ENCODE measurements around the gene TSTD1.
"Not testable (repeated sequence)": the region's sequence is repeated elsewhere in the genome, so short reads cannot be mapped to it uniquely, and the experiment has no call there.

Gene TSTD1

DNA sequence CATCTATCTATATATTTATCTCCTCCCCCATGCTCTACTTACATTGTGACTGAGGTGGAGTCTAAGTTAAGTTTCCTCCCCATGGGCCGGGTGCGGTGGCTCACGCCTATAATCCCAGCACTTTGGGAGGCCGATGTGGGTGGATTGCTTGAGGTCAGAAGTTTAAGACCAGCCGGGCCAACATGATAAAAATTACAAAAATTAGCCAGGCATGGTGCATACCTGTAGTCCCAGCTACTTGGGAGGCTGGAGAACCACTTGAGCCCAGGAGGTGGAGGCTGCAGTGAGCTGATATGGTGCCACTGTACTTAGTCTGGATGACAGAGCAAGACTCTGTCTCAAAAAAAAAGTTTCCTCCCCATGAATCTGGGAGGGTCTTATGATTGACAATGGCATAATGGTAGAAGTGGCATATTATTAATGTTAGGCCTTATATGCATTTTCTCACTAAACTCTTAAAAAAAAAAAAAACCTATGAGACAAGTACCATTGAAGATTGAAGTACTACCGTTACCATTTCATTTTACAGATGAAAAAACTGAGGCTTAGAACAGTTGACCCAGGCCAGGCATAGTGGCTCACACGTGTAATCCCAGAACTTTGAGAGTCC is 29.1 kb downstream of the TSTD1 start:
- DNase-seq (ENCODE audit: low read depth in 2 of 2, low spot score in 1 of 2), result no peak

DNA sequence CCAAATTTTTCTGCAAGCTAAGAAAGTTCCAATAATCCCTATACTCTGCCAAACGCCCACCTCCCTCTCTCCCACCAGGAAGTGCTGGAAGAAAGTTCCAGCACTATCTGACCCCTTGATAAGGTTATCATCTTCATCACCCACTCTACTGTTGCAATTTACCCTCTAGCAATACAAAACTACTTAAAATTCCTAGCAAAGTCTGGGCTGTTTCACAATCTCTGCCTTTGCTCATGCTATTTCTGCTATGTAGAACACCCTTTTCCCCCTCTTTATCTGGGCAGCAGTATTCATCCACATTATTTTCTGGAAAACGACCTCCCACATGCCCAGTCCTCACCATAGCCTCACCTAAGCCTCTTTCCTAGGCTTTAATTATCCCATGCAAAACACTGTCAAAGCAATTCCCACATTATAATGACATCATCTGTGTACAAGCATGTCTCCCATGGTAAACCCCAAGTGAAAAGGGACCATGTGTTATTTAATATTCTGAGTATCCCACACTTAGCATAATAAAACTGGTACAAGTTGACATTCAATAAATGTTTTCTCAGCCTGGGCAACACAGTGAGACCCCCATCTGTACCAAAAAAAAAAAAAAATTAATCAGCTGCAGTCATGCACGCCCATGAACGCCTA is 29.8 kb downstream of the TSTD1 start:
- no peak for DNase-seq (ENCODE audit: low read depth in 2 of 2, low spot score in 1 of 2)

DNA sequence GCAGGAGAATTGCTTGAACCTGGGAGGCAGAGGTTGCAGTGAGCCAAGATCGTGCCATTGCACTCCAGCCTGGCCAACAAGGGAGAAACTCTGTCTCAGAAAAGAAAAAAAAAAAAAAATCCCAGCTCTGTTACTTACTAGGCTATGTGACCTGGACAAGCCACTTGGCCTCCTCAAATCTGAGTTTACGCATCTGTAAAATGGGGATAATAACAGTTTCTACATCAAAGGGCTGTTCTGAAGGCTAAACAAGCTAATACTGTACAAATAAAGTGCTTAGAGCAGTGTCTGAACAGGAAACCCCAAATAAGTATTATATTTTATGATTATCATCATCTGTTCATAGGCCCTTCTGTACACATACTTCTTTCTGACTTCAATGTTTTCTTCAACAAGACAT is 31.4 kb downstream of the TSTD1 start:
- no peak for DNase-seq (ENCODE audit: low read depth in 2 of 2, low spot score in 1 of 2)

DNA sequence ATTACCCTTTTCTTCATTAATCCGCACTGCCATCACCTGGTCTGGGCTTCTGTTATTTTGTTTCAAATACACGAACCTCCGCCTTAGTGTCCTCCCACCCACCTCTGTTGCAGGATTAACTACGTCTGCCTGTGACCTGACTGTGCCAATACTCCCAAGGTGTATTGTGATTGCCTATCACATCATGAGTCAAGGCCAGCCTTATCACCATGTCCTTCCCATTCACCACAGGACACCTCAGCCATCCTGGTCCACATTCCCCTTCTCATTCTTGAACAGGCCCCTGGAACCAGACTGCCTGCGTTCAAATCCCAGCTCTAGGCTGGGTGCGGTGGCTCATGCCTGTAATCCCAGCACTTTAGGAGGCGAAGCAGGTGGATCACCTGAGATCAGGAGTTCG is 32.2 kb downstream of the TSTD1 start:
- no peak for DNase-seq (ENCODE audit: low read depth in 2 of 2, low spot score in 1 of 2)

DNA sequence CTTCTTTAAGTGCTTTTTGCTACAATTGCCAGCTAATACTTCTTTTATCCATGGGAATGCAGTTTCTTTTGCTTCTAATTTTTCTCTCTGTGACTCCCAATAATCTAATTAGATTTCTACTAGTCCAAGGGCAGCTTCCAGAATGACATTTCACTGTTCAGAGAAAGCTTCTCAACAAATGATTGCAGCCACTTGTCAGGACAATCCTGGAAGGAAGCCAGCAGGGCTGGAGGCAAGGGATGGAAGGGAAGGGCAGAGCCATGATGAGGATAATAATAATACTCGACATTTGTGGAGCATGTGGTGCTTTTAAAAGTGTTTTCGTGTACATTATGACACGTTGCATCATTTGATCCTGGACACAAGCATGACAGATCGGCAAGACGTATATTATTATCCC is 37.2 kb downstream of the TSTD1 start:
- no peak for DNase-seq (ENCODE audit: low read depth in 2 of 2, low spot score in 1 of 2)

DNA sequence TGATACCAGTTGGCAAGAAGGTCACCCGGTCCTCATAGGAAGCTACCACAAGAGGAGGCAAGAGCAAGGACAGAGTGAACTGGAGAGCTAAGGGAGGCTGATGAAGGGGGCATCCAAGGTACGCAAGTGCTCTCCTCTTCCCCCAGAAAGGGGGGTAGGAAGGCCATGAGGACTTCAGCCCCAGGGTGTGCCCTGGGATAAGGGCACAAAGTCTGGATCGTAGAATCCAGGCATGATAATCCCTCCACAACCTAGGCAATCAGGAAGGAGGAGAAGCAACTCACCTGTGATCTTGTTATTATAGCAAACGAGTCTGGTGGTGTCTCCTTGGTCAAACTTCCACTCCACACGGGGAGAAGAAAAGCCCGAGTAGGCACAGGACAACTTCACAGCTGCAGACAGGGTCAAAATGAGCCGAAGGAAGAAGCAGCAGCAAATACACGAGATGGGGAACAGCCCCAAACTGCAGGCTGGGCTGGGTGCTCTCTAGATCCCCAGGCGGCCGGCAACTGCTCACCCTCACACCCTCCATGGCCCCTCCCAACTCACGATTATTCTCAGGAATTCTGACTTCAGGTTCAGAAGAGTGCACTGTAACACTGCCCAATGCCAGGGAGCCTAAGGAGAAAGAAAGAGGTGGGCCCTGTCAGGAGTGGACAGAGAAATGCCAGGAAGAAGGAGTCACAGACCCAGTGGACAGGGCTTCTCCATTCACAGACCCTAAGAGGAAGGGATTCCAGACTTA is 37.9 kb downstream of the TSTD1 start:
- DNase-seq (ENCODE audit: low read depth in 2 of 2, low spot score in 1 of 2), result no peak

DNA sequence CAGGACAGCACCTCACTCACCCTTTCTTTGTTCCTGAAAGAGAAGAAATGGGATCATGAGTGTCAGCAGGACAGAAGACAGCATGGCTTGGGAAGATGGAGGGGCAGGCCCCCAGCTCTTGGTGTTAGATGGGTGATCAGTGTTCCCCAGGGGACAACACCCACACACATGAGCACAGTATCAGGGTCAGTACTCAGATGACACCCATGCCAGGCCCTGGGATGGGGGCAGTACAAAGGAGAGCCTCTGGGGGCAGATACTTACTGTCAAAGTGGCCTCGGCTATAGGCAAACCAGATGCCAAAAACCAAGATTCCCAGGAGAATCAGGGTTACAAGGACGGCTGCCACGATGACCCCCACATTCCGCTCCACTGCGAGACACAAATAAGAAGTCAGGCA is 39.4 kb downstream of the TSTD1 start:
- DNase-seq (ENCODE audit: low read depth in 2 of 2, low spot score in 1 of 2), result no peak

DNA sequence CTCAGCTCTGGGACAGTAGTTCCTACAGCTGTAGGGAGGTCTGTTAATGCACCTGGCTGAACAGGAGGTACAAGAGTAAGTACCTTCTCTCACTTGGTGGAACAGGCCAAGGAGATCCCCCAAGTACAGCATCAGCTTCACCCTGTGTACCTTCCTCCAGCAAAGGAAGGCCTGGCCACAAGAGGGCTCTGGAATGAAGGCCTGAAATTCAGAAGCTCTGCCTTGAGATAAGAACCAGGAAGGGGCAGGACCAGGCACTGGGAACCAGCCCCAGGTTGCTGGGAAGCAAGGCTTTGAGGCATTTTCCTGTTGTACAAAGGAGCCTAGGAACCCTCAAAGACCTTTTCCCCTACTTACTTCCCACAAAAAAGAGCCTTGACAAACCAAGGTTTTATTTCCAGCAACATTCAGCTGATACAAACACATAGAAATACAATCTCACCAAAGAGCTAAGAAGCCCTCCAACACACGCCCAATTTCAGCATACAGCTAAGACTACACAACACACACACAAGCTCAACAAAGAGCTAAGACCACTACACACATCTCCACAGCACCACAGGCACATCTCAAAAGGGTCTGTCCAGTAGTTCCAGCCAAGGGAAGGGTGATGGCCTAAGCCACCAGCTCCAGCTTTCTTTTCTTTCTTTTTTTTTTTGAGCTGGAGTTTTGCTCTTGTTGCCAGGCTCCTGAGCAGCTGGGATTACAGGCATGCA is 41.3 kb downstream of the TSTD1 start:
- peak; percentile 16 for DNase-seq (ENCODE audit: low read depth in 2 of 2, low spot score in 1 of 2)

DNA sequence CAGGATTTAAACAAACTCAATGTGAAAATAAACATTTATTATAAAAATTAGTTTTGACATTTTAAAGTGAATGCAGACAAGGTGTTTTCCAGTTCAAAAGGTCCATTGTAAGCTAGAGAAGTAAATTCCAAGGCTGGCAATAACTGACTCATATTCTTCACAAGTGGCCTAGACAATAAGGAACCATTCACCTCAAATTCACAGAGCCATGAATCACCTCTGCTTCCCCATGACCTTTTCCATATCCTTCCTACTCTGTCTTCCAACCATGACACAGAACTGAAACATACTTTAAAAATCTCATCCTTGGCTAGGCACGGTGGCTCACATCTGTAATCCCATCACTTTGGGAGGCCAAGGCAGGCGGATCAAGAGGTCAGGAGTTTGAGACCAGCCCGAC is 42.6 kb downstream of the TSTD1 start:
- DNase-seq (ENCODE audit: low read depth in 2 of 2, low spot score in 1 of 2), result no peak

DNA sequence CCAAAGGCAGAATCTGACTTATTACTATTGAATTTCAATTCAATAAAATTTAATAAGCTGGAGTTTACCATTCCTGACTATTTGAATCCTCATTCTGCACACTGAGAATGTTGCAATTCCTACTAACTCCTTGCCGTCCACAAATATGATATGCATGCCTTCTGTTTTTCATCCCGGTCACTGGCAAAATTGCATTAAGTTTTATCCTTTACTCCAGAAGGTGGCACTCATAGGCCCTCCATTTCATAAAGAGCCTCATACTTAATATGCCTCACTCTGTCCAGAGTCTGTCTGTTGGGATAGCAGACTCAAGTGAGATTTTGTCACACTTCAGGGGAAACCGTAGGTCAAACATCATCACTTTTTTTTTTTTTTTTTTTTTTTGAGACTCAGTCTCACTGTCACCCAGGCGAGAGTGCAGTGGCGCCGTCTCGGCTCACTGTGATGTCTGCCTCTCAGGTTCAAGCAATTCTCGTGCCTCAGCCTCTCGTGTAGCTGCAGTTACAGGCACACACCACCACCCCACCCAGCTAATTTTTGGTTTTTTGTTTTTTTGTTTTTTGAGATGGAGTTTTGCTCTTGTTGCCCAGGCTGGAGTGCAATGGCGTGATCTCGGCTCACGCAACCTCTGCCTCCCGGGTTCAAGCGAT is 45.1 kb downstream of the TSTD1 start:
- DNase-seq (ENCODE audit: low read depth in 2 of 2, low spot score in 1 of 2), result no peak

DNA sequence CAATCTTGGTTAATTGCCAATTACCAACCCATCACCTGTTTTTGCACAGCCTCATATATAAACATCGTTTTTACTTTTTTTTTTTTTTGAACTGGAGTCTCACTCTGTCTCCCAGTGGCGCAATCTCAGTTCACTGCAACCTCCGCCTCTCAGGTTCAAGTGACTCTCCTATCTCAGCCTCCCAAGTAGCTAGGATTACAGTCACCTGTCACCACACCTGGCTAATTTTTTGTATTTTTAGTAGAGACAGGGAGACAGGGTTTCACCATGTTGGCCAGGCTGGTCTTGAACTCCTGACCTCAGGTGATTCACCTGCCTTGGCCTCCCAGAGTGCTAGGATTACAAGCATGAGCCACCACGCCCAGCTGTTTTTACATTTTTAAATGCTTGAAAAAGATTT is 46.7 kb downstream of the TSTD1 start:
- not testable (repeated sequence) for DNase-seq (ENCODE audit: low read depth in 2 of 2, low spot score in 1 of 2)

Measured in stimulated activated CD8-positive, alpha-beta memory T cell treated with anti-CD3 and anti-CD28 coated beads, Interleukin-4, amount 100 ng/mL, for 4 hours (primary cell).